RPMI7951 (cell line): ENCODE measurements around the gene FARP2. TPM values are rescaled to one million over a fixed set of nuclear protein-coding genes. Genes with fewer than 3 reads are reported as not detected.

Source experiments
- DNase-seq: peaks from one replicate; pipeline ENCODE4 v3.0.0-alpha.2; 2012; ENCODE audit warnings: low read depth
- total RNA-seq: library from RNA; depleted of rRNA; stranded (reverse); fragments of >200 nt; shearing (Covaris generic); gene quantifications from 2 replicates; pipeline ENCODE4 v1.2.3, GENCODE V29; 2014

Gene FARP2
- total RNA-seq, 1 experiment from 2014 or later = 38.1 TPM

- no peak for DNase-seq
Observed at GRCh38 chr2:241458687-241459086, 102.6 kb downstream of the FARP2 start.

GRCh38 chr2:241459520-241459919 is 103.4 kb downstream of the FARP2 start:
- DNase-seq = no peak

- no peak for DNase-seq
Observed at GRCh38 chr2:241460631-241461030, 104.5 kb downstream of the FARP2 start.

GRCh38 chr2:241461693-241462677 is 105.9 kb downstream of the FARP2 start:
- no peak for DNase-seq

- DNase-seq = no peak
Observed at GRCh38 chr2:241463276-241464135, 107.4 kb downstream of the FARP2 start.

GRCh38 chr2:241465543-241465942 is 109.5 kb downstream of the FARP2 start:
- no peak for DNase-seq

GRCh38 chr2:241466230-241466629 is 110.1 kb downstream of the FARP2 start:
- DNase-seq = no peak

- no peak for DNase-seq
Observed at GRCh38 chr2:241467777-241468475, 111.8 kb downstream of the FARP2 start.

GRCh38 chr2:241468476-241468781 is 112.3 kb downstream of the FARP2 start:
- no peak for DNase-seq

- no peak for DNase-seq
Observed at GRCh38 chr2:241469746-241470145, 113.7 kb downstream of the FARP2 start.

- DNase-seq = no peak
Observed at GRCh38 chr2:241473399-241473798, 117.3 kb downstream of the FARP2 start.

GRCh38 chr2:241475267-241475666 is 119.2 kb downstream of the FARP2 start:
- DNase-seq = no peak

GRCh38 chr2:241478166-241478565 is 122.1 kb downstream of the FARP2 start:
- DNase-seq = no peak

- DNase-seq = no peak
Observed at GRCh38 chr2:241479026-241479898, 123.2 kb downstream of the FARP2 start.

GRCh38 chr2:241481687-241482086 is 125.6 kb downstream of the FARP2 start:
- DNase-seq = no peak

GRCh38 chr2:241482126-241482955 is 126.3 kb downstream of the FARP2 start:
- DNase-seq = no peak

- no peak for DNase-seq
Observed at GRCh38 chr2:241483305-241483704, 127.2 kb downstream of the FARP2 start.

GRCh38 chr2:241485172-241485911 is 129.3 kb downstream of the FARP2 start:
- DNase-seq = no peak

GRCh38 chr2:241489088-241489487 is 133.0 kb downstream of the FARP2 start:
- no peak for DNase-seq
